Measurements from ENCODE around the gene MYO3B. TPM values are rescaled to one million over a fixed set of nuclear protein-coding genes. Genes with fewer than 3 reads are reported as not detected.

Gene MYO3B
- total RNA-seq, 2 donors from 2014 or later: 5.2 to 10.9 TPM

DNA sequence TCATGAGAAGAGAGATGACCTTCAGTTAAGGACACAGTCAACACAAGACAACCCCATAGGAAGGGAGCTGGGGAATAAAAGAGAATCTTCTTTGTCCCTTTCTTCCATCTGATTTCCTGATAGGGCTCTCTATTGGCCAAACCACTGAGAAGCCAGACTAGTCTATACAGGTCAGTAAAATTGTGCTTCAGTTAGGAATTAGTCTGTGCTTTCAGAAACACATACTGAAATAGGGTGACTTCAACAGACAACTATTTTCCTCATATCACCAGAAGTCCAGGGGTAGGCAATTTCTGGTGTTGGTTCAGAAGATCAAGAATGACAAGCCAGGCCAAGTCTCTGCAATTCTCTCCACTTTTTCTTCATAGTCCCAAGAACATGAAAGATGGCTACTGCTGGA lies 385.5 kb downstream of the MYO3B start:
- H3K9ac ChIP-seq (ENCODE audit: extremely low read depth, low read length, poor library complexity, severe bottlenecking): no peak overlapping the region
- no peak for TF ChIP-seq CTCF (conservative IDR thresholded peaks at IDR 0.05)
- Mint-ChIP-seq H3K27ac (no peak overlapping the region), H3K4me3 (no peak overlapping the region), H3K36me3 (ENCODE audit: low read depth) (no peaks in the 10 kb centered on the region), H3K4me1 (no peaks in the 10 kb centered on the region), H3K27me3 (ENCODE audit: insufficient read depth) (no peaks in the 10 kb centered on the region), H3K9me3 (no peaks in the 10 kb centered on the region)
- H3K4me1 ChIP-seq (ENCODE audit: control insufficient read depth, insufficient read depth, low read length): no peaks in the 10 kb centered on the region
- H3K36me3 ChIP-seq (ENCODE audit: control insufficient read depth, insufficient read depth, low read length): no peaks in the 10 kb centered on the region
- H3K4me3 ChIP-seq (ENCODE audit: low read length): no peak overlapping the region
- no peaks in the 10 kb centered on the region for H3K9me3 ChIP-seq (ENCODE audit: control insufficient read depth, low read length)
- no peak for DNase-seq
- no peaks in the 10 kb centered on the region for H3K27me3 ChIP-seq (ENCODE audit: control insufficient read depth, insufficient read depth, low read length, poor library complexity, severe bottlenecking)
- H3K27ac ChIP-seq (ENCODE audit: low read depth, low read length): no peak overlapping the region

DNA sequence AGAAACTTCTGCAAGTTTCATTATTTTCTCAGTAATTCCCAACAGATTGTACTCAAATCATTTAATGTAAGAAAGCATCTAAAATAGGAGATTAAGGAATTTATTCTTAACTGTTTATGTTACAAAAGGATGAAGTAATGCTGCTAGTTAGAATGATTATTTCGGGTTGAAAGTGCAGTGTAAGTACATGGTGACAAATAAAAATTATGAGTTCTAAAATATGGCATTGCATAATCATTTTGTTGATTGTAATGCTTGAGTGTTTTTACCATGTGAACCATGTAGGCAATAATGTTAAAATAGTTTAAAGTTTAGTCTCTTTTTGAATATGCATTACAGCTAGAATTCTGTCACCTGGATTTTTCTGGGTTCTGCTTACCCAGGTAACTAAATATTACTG lies 388.2 kb downstream of the MYO3B start:
- H3K36me3 ChIP-seq (ENCODE audit: control insufficient read depth, insufficient read depth, low read length): no peaks in the 10 kb centered on the region
- Mint-ChIP-seq H3K4me3 (no peak overlapping the region), H3K4me1 (no peaks in the 10 kb centered on the region), H3K27me3 (ENCODE audit: insufficient read depth) (no peaks in the 10 kb centered on the region), H3K27ac (no peak overlapping the region), H3K9me3 (no peaks in the 10 kb centered on the region), H3K36me3 (ENCODE audit: low read depth) (no peaks in the 10 kb centered on the region)
- H3K4me3 ChIP-seq (ENCODE audit: low read length): no peak overlapping the region
- no peak overlapping the region for H3K27ac ChIP-seq (ENCODE audit: low read depth, low read length)
- no peak for TF ChIP-seq CTCF (conservative IDR thresholded peaks at IDR 0.05)
- 80 to 89% methylated on average over 1 of the region's 1 CpG for WGBS, 2 experiments (ENCODE audit: insufficient coverage in 1 of 2, insufficient read length in 1 of 2)
- no peaks in the 10 kb centered on the region for H3K9me3 ChIP-seq (ENCODE audit: control insufficient read depth, low read length)
- H3K27me3 ChIP-seq (ENCODE audit: control insufficient read depth, insufficient read depth, low read length, poor library complexity, severe bottlenecking): no peaks in the 10 kb centered on the region
- H3K9ac ChIP-seq (ENCODE audit: extremely low read depth, low read length, poor library complexity, severe bottlenecking): no peak overlapping the region
- no peak for DNase-seq
- H3K4me1 ChIP-seq (ENCODE audit: control insufficient read depth, insufficient read depth, low read length): no peaks in the 10 kb centered on the region

GRCh38 chr2:170567429-170567828 lies 389.5 kb downstream of the MYO3B start:
- H3K4me1 ChIP-seq (ENCODE audit: control insufficient read depth, insufficient read depth, low read length): no peaks in the 10 kb centered on the region
- DNase-seq: no peak
- H3K27me3 ChIP-seq (ENCODE audit: control insufficient read depth, insufficient read depth, low read length, poor library complexity, severe bottlenecking): no peaks in the 10 kb centered on the region
- no peak overlapping the region for H3K9ac ChIP-seq (ENCODE audit: extremely low read depth, low read length, poor library complexity, severe bottlenecking)
- no peaks in the 10 kb centered on the region for H3K9me3 ChIP-seq (ENCODE audit: control insufficient read depth, low read length)
- TF ChIP-seq CTCF (conservative IDR thresholded peaks at IDR 0.05): no peak
- H3K27ac ChIP-seq (ENCODE audit: low read depth, low read length): no peak overlapping the region
- no peak overlapping the region for H3K27ac Mint-ChIP-seq
- 93 to 100% methylated on average over 2 of the region's 2 CpGs for WGBS, 2 experiments (ENCODE audit: insufficient coverage in 1 of 2, insufficient read length in 1 of 2)
- no peak overlapping the region for H3K4me3 Mint-ChIP-seq
- no peak overlapping the region for H3K4me3 ChIP-seq (ENCODE audit: low read length)
- no peaks in the 10 kb centered on the region for H3K27me3 Mint-ChIP-seq (ENCODE audit: insufficient read depth)
- no peaks in the 10 kb centered on the region for H3K4me1 Mint-ChIP-seq
- no peaks in the 10 kb centered on the region for H3K36me3 ChIP-seq (ENCODE audit: control insufficient read depth, insufficient read depth, low read length)
- H3K36me3 Mint-ChIP-seq (ENCODE audit: low read depth): no peaks in the 10 kb centered on the region
- H3K9me3 Mint-ChIP-seq: no peaks in the 10 kb centered on the region
